HCT116 (cell line): Measurements from ENCODE around the gene ANO6. TPM values are rescaled to one million over a fixed set of nuclear protein-coding genes. Genes with fewer than 3 reads are reported as not detected.
A peak's percentile ranks its signal among the peaks of the same experiment; 100 is the strongest.

Experiments used
- ATAC-seq: fragments of 200-7000 bp; cut with Tn5 transposase; 2 replicates; pipeline ENCODE4 v1.9.1; 2020; ENCODE audit warnings: mild to moderate bottlenecking, moderate library complexity
- BruUV-seq: library from RNA; stranded (reverse); fragments of 400-500 nt; replicated peaks from 2 replicates; lab custom pipeline; 2021; lab: Mats Ljungman, UMichigan
- CTCF ChIA-PET: fragments of 300-600 bp; sonication (Branson Sonifier 250); formaldehyde crosslinking; loops from one replicate; lab custom pipeline; 2021; ENCODE audit warnings: antibody characterized with exemption; lab: Charles Lee
- POLR2A ChIA-PET: fragments of 300-600, 350-600 bp; sonication (Branson Sonifier 250); formaldehyde crosslinking; loops from one replicate; lab custom pipeline; 2021; ENCODE audit warnings: antibody characterized with exemption; lab: Charles Lee
- RAD21 ChIA-PET, 2 experiments: fragments of 300-600 bp; sonication (Branson Sonifier 250); formaldehyde crosslinking; loops; one replicate each; lab custom pipeline; 2023; ENCODE audit warnings: low total read pairs in 2 of 2; ENCODE audit not compliant: uncharacterized antibody in 2 of 2, unreplicated experiment in 2 of 2, low non-redundant PET in 1 of 2; lab: Charles Lee
- DNase-seq: peaks from one replicate; pipeline ENCODE4 v3.0.0-alpha.2; 2010; ENCODE audit warnings: low read depth, low spot score
- H2AFZ ChIP-seq: fragments of 200-600 bp; shearing (Covaris generic), sonication (generic); 2 replicates; pipeline ENCODE4 v1.6.1; 2017; ENCODE audit warnings: low read depth, mixed run types, mixed read lengths, antibody characterized with exemption, low read length; ENCODE audit not compliant: poor library complexity, severe bottlenecking
- H3K27ac ChIP-seq: 2 replicates; pipeline ENCODE4 v1.5.1; 2012; ENCODE audit warnings: low read depth, low read length
- H3K27me3 ChIP-seq: fragments of 200-600 bp; sonication (generic); 2 replicates; pipeline ENCODE4 v1.6.1; 2016; ENCODE audit warnings: mixed run types, low read length, mixed read lengths; ENCODE audit not compliant: insufficient read depth
- H3K36me3 ChIP-seq, 2 experiments: fragments of 200-500 bp in 1 of 2; fragments of 200-600 bp in 1 of 2; sonication (Bioruptor generic) in 1 of 2; sonication (generic) in 1 of 2; 2 replicates each; pipeline versions ENCODE4 v1.5.1 to v1.6.1; 2014 to 2016; ENCODE audit warnings: low read length in 2 of 2, inconsistent platforms in 1 of 2, mixed read lengths in 1 of 2, mixed run types in 1 of 2; ENCODE audit not compliant: insufficient read depth in 2 of 2, control insufficient read depth in 1 of 2
- H3K4me1 ChIP-seq, 2 experiments: fragments of 200-600 bp in 1 of 2; sonication (generic) in 1 of 2; 2 replicates each; pipeline versions ENCODE4 v1.5.1 to v1.6.1; 2012 to 2017; ENCODE audit warnings: low read length in 2 of 2, inconsistent platforms in 1 of 2, mild to moderate bottlenecking in 1 of 2, mixed read lengths in 1 of 2, mixed run types in 1 of 2, moderate library complexity in 1 of 2; ENCODE audit not compliant: insufficient read depth in 2 of 2, control insufficient read depth in 1 of 2
- H3K4me2 ChIP-seq: fragments of 200-600 bp; sonication (generic); 2 replicates; pipeline ENCODE4 v1.6.1; 2017; ENCODE audit warnings: mixed run types, low read length, mixed read lengths
- H3K4me3 ChIP-seq, 2 experiments: fragments of 200-600 bp in 1 of 2; sonication (generic) in 1 of 2; replicated peaks in 1 of 2; 2 replicates each; pipeline ENCODE4 v1.5.1; 2011 to 2016; ENCODE audit warnings: low read length in 2 of 2, control low read depth in 1 of 2, low read depth in 1 of 2, mild to moderate bottlenecking in 1 of 2, mixed read lengths in 1 of 2, mixed run types in 1 of 2
- H3K79me2 ChIP-seq: fragments of 200-600 bp; sonication (generic); 2 replicates; pipeline ENCODE4 v1.6.1; 2017; ENCODE audit warnings: mild to moderate bottlenecking, mixed run types, low read length, moderate library complexity, mixed read lengths; ENCODE audit not compliant: insufficient read depth
- H3K9ac ChIP-seq: fragments of 200-600 bp; sonication (generic); 2 replicates; pipeline ENCODE4 v1.6.1; 2016; ENCODE audit warnings: low read length, mixed read lengths
- H3K9me2 ChIP-seq: fragments of 200-600 bp; sonication (generic), shearing (Covaris generic); 2 replicates; pipeline ENCODE4 v1.6.1; 2017; ENCODE audit warnings: mixed run types, mild to moderate bottlenecking, moderate library complexity; ENCODE audit not compliant: insufficient read depth
- H3K9me3 ChIP-seq, 2 experiments: fragments of 200-500 bp in 1 of 2; fragments of 200-600 bp in 1 of 2; sonication (Bioruptor generic) in 1 of 2; sonication (generic) in 1 of 2; 2 replicates each; pipeline ENCODE4 v1.6.1; 2014 to 2017; ENCODE audit warnings: low read length in 2 of 2, mixed read lengths in 2 of 2, inconsistent platforms in 1 of 2, low read depth in 1 of 2, mild to moderate bottlenecking in 1 of 2, mixed run types in 1 of 2, moderate library complexity in 1 of 2; ENCODE audit not compliant: control insufficient read depth in 1 of 2, insufficient read depth in 1 of 2
- H4K20me1 ChIP-seq: fragments of 200-600 bp; sonication (generic), shearing (Covaris generic); 2 replicates; pipeline ENCODE4 v1.6.1; 2017; ENCODE audit warnings: mixed run types, mild to moderate bottlenecking, moderate library complexity; ENCODE audit not compliant: insufficient read depth
- CBX3 ChIP-seq: IDR thresholded peaks from 2 replicates; pipeline ENCODE4 v1.6.1; 2012; ENCODE audit warnings: low read depth
- CEBPB ChIP-seq: IDR thresholded peaks from 2 replicates; pipeline ENCODE4 v1.6.1; 2012; ENCODE audit warnings: low read depth
- FOSL1 ChIP-seq: IDR thresholded peaks from 2 replicates; pipeline ENCODE4 v1.6.1; 2012; ENCODE audit warnings: low read depth
- POLR2A ChIP-seq: IDR thresholded peaks from 2 replicates; pipeline ENCODE4 v1.7.0; 2011; ENCODE audit warnings: borderline replicate concordance; ENCODE audit not compliant: insufficient read depth, insufficient read length; ENCODE audit errors: extremely low read depth
- RAD21 ChIP-seq: IDR thresholded peaks from 2 replicates; pipeline ENCODE4 v1.6.1; 2012; ENCODE audit warnings: low read depth, mild to moderate bottlenecking
- intact Hi-C: fragments of 100-400 bp; cut with micrococcal nuclease; formaldehyde crosslinking; loops from 2 replicates; pipeline ENCODE4 v1.10.0; 2022
- total RNA-seq: library from RNA; stranded (reverse); gene quantifications from one replicate; pipeline ENCODE4 v1.2.1, GENCODE V29; 2021; ENCODE audit not compliant: unreplicated experiment

Gene ANO6
- total RNA-seq, 1 experiment from 2014 or later: 36.7 TPM

GRCh38 chr12:45298721-45299692, 83.1 kb downstream of the ANO6 start:
- POLR2A ChIA-PET: no interaction called here
- peak; percentile 23 for DNase-seq
- Histone ChIP-seq H3K79me2 (peaks cover 6% of the 10 kb centered on the region), H3K36me3 (no peaks in the 10 kb centered on the region), H3K4me3 (peak overlapping the region in 1 of 2 experiments; percentile 32; a peak in 2 of 4 replicates)
- CTCF ChIA-PET: no interaction called here
- TF ChIP-seq FOSL1 (0 out of 2 replicates have a peak, but pooled peaks have one; percentile 38), RAD21 (no peak), CBX3 (0 out of 2 replicates have a peak, but pooled peaks have one; percentile 35)
- TF ChIP-seq, all 23 proteins: peak for 2
- ATAC-seq: peak; percentile 80
- peak overlapping the region; percentile 59 for H3K4me2 ChIP-seq
- intact Hi-C loops: no loop called here
- no TSS peak for BruUV-seq
- peak overlapping the region; percentile 39 for H3K27ac ChIP-seq
- RAD21 ChIA-PET: no interaction called here
- no peaks in the 10 kb centered on the region for H4K20me1 ChIP-seq
- no peaks in the 10 kb centered on the region for H3K9me2 ChIP-seq
- peaks cover 19 to 22% of the 10 kb centered on the region in 2 experiments for H3K4me1 ChIP-seq
- no peak overlapping the region for H3K9ac ChIP-seq
- no peaks in the 10 kb centered on the region for H3K9me3 ChIP-seq
- no peaks in the 10 kb centered on the region for H3K27me3 ChIP-seq
- no peak overlapping the region for H2AFZ ChIP-seq

GRCh38 chr12:45302621-45303369, 86.9 kb downstream of the ANO6 start:
- no TSS peak for BruUV-seq
- POLR2A ChIA-PET: no interaction called here
- intact Hi-C loops: no loop called here

More at GRCh38 chr12:45302621-45303369, 86.9 kb downstream of the ANO6 start:
- DNase-seq (no peak), ATAC-seq (no peak)
- no peaks in the 10 kb centered on the region for H3K9me3 ChIP-seq
- H3K27me3 ChIP-seq: no peaks in the 10 kb centered on the region
- peaks cover 6% of the 10 kb centered on the region for H3K79me2 ChIP-seq
- no peak overlapping the region for H3K4me2 ChIP-seq
- no peaks in the 10 kb centered on the region for H3K36me3 ChIP-seq
- no peak overlapping the region for H3K27ac ChIP-seq
- H3K9ac ChIP-seq: no peak overlapping the region
- H3K4me1 ChIP-seq: peaks cover 17 to 22% of the 10 kb centered on the region in 2 experiments
- RAD21 ChIA-PET: no interaction called here
- CTCF ChIA-PET: no interaction called here
- H2AFZ ChIP-seq: no peak overlapping the region
- no peak overlapping the region for H3K4me3 ChIP-seq
- H3K9me2 ChIP-seq: no peaks in the 10 kb centered on the region
- H4K20me1 ChIP-seq: no peaks in the 10 kb centered on the region
- TF ChIP-seq CEBPB (no peak), POLR2A (no peak), CBX3 (no peak), FOSL1 (no peak)
